RKO (cell line): ENCODE data around the gene FBXO9.
"Not testable (repeated sequence)": the region's sequence is repeated elsewhere in the genome, so short reads cannot be mapped to it uniquely, and the experiment has no call there.

Source experiments
- DNase-seq: peaks from one replicate; pipeline ENCODE4 v3.0.0-alpha.2; 2016; ENCODE audit warnings: low spot score

FBXO9 gene

GRCh38 chr6:53048431-53049195 lies 16.6 kb upstream of the FBXO9 start:
- peak; percentile 28 for DNase-seq

- no peak for DNase-seq
These were observed 15.8 kb upstream of the FBXO9 start for GRCh38 chr6:53049415-53049814.

GRCh38 chr6:53052152-53052551 lies 13.1 kb upstream of the FBXO9 start:
- DNase-seq: not testable (repeated sequence)

GRCh38 chr6:53054532-53054931 lies 10.7 kb upstream of the FBXO9 start:
- no peak for DNase-seq

GRCh38 chr6:53055873-53056272 lies 9.3 kb upstream of the FBXO9 start:
- no peak for DNase-seq

- DNase-seq: no peak
These were observed 8.9 kb upstream of the FBXO9 start for GRCh38 chr6:53056273-53056672.

- DNase-seq: no peak
These were observed 6.6 kb upstream of the FBXO9 start for GRCh38 chr6:53058388-53059195.

- no peak for DNase-seq
These were observed 5.3 kb upstream of the FBXO9 start for GRCh38 chr6:53059648-53060589.

- peak; percentile 10 for DNase-seq
These were observed 3.0 kb upstream of the FBXO9 start for GRCh38 chr6:53062169-53062539.

GRCh38 chr6:53064255-53064654 lies 949 bp upstream of the FBXO9 start:
- DNase-seq: not testable (repeated sequence)

GRCh38 chr6:53064726-53065265 lies 408 bp upstream of the FBXO9 start:
- DNase-seq: peak; percentile 98

GRCh38 chr6:53066077-53066417 lies 843 bp downstream of the FBXO9 start:
- DNase-seq: peak; percentile 68

- DNase-seq: peak; percentile 25
These were observed 1.9 kb downstream of the FBXO9 start for GRCh38 chr6:53066874-53067706.

GRCh38 chr6:53067849-53068361 lies 2.7 kb downstream of the FBXO9 start:
- DNase-seq: no peak

GRCh38 chr6:53069427-53069826 lies 4.2 kb downstream of the FBXO9 start:
- DNase-seq: no peak

GRCh38 chr6:53070806-53071205 lies 5.6 kb downstream of the FBXO9 start:
- no peak for DNase-seq

- DNase-seq: no peak
These were observed 9.1 kb downstream of the FBXO9 start for GRCh38 chr6:53074347-53074746.

GRCh38 chr6:53080813-53081212 lies 15.6 kb downstream of the FBXO9 start:
- no peak for DNase-seq

GRCh38 chr6:53086302-53086701 lies 21.1 kb downstream of the FBXO9 start:
- DNase-seq: no peak

- no peak for DNase-seq
These were observed 24.7 kb downstream of the FBXO9 start for GRCh38 chr6:53089948-53090347.

GRCh38 chr6:53090576-53090975 lies 25.4 kb downstream of the FBXO9 start:
- DNase-seq: peak; percentile 49
